Choroid plexus epithelial cell (primary cell): Measurements from ENCODE around the gene UGT1A5.

Source experiments
- DNase-seq: peaks from one replicate; pipeline ENCODE4 v3.0.0-alpha.2; 2010; ENCODE audit warnings: low read depth
- H3K4me3 ChIP-seq: 2 replicates; pipeline ENCODE4 v1.5.1; 2011; ENCODE audit warnings: low read depth, mild to moderate bottlenecking, control low read depth, low read length, moderate library complexity
- TF ChIP-seq, protein P1 (sequence below): conservative IDR thresholded peaks from 2 replicates; pipeline ENCODE4 v1.5.1; 2011; ENCODE audit warnings: low read depth, mild to moderate bottlenecking, control low read depth, inconsistent platforms, low read length, moderate library complexity

Gene UGT1A5

DNA sequence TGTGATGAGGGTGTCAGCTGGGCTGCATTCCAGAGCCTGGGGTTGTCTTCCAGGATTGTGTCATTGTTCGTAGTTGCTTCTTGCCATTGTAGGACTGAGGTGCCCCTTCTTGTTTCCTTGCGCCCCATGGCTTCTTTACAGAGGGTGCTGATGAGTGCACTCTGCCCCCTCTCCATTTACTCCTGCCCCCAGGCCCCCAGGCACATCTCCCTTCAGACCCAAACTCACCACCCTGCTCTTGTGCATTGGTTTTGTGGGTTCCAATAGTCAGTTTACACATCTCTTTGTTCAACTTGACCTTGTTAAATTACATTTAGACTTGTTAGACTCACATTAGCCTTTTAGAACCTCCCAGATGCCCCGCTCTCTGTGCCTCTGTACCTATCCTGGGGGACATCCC, 108.5 kb downstream of the UGT1A5 start:
- no peak for DNase-seq
- TF ChIP-seq, protein P1, sequence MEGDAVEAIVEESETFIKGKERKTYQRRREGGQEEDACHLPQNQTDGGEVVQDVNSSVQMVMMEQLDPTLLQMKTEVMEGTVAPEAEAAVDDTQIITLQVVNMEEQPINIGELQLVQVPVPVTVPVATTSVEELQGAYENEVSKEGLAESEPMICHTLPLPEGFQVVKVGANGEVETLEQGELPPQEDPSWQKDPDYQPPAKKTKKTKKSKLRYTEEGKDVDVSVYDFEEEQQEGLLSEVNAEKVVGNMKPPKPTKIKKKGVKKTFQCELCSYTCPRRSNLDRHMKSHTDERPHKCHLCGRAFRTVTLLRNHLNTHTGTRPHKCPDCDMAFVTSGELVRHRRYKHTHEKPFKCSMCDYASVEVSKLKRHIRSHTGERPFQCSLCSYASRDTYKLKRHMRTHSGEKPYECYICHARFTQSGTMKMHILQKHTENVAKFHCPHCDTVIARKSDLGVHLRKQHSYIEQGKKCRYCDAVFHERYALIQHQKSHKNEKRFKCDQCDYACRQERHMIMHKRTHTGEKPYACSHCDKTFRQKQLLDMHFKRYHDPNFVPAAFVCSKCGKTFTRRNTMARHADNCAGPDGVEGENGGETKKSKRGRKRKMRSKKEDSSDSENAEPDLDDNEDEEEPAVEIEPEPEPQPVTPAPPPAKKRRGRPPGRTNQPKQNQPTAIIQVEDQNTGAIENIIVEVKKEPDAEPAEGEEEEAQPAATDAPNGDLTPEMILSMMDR: no peak
- H3K4me3 ChIP-seq: no peak overlapping the region

GRCh38 chr2:233821709-233822100, 109.0 kb downstream of the UGT1A5 start:
- H3K4me3 ChIP-seq: no peak overlapping the region
- TF ChIP-seq, protein P1: no peak
- DNase-seq: no peak

- no peak overlapping the region for H3K4me3 ChIP-seq
- no peak for DNase-seq
- TF ChIP-seq, protein P1: no peak
Observed at GRCh38 chr2:233822101-233822771, 109.5 kb downstream of the UGT1A5 start.
